HFFc6 (cell line): ENCODE measurements around the gene HTR1B. TPM values are rescaled to one million over a fixed set of nuclear protein-coding genes. Genes with fewer than 3 reads are reported as not detected.

Experiments used
- DNase-seq: peaks from one replicate; pipeline ENCODE4 v3.0.0-alpha.2; 2018
- H3K27ac Mint-ChIP-seq: 2 replicates; pipeline ENCODE4 v1.8.0; 2020; ENCODE audit warnings: mild to moderate bottlenecking, mixed read lengths
- H3K27me3 Mint-ChIP-seq: 2 replicates; pipeline ENCODE4 v1.8.0; 2021; ENCODE audit warnings: mild to moderate bottlenecking, moderate library complexity, mixed read lengths; ENCODE audit not compliant: insufficient read depth
- H3K36me3 Mint-ChIP-seq: 2 replicates; pipeline ENCODE4 v1.8.0; 2021; ENCODE audit warnings: low read depth, mixed read lengths
- H3K4me1 Mint-ChIP-seq: 2 replicates; pipeline ENCODE4 v1.8.0; 2020; ENCODE audit warnings: low read depth, mixed read lengths
- H3K4me3 Mint-ChIP-seq: 2 replicates; pipeline ENCODE4 v1.8.0; 2020; ENCODE audit warnings: mild to moderate bottlenecking, moderate library complexity, mixed read lengths
- H3K9me3 Mint-ChIP-seq: 2 replicates; pipeline ENCODE4 v1.8.0; 2020; ENCODE audit warnings: mild to moderate bottlenecking, mixed read lengths
- CTCF ChIP-seq: fragments of 200-600 bp; sonication (generic); IDR thresholded peaks from 2 replicates; pipeline ENCODE4 v1.5.0; 2021; ENCODE audit warnings: antibody characterized with exemption, mild to moderate bottlenecking
- total RNA-seq, 6 experiments: library from RNA; stranded (reverse); fragmentation: NEBNext Ultra II Directional; extraction: Animal tissue kit (Norgen Biotek cat#: 25700); gene quantifications; 2 replicates in 1 of 6; 3 replicates in 5 of 6; pipeline ENCODE4 v1.2.3, GENCODE V29; 2021

HTR1B gene
- total RNA-seq, 6 experiments from 2014 or later, result 0.14 to 0.87 (median 0.18) TPM

DNA sequence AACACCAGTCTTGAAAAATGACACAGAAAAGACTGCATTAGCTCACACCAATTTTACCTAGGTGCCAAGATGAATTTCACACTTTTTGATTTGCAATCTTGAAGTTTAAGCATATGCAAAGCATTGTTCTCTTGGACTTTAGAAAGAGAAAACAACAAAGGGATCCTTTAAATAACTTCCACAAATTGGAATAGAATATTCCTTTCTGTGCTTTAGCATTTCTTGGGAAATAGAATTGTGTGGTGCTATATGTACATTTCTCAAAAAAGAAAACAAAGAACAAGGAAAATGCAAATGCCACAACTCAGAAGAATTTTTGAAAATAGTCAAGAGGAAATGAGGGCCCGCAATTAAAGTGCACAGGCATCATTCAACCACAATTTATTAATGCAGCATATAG, 17.0 kb downstream of the HTR1B start:
- Mint-ChIP-seq H3K4me1 (peaks cover 23% of the 10 kb centered on the region), H3K27me3 (no peaks in the 10 kb centered on the region; the same call in 1 of the 2 replicates), H3K4me3 (no peak overlapping the region), H3K36me3 (no peaks in the 10 kb centered on the region), H3K9me3 (no peaks in the 10 kb centered on the region), H3K27ac (no peak overlapping the region)
- no peak for TF ChIP-seq CTCF
- no peak for DNase-seq

DNA sequence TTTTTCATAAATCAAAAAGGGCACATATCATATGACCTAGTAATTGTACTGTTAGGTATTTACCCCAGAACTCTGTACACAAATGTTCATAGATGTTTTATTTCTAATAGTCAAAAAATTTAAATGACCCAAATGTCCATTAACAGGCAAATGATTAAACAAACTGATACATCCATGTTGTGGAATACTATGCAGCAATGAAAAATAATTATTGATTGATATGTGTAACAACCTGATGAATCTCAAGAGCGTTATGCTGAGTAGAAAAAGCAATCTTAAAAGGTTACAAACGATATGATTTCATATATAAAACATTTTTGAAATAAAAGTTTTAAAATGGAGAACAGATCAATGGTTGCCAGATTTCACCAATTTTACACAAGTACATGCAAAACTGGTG, 18.1 kb downstream of the HTR1B start:
- no peak for DNase-seq
- H3K4me1 Mint-ChIP-seq, result peaks cover 33% of the 10 kb centered on the region
- H3K4me3 Mint-ChIP-seq, result no peak overlapping the region
- no peaks in the 10 kb centered on the region for H3K9me3 Mint-ChIP-seq
- TF ChIP-seq CTCF, result no peak
- H3K36me3 Mint-ChIP-seq, result no peaks in the 10 kb centered on the region
- H3K27ac Mint-ChIP-seq, result no peak overlapping the region
- H3K27me3 Mint-ChIP-seq, result no peaks in the 10 kb centered on the region; the same call in 1 of the 2 replicates

DNA sequence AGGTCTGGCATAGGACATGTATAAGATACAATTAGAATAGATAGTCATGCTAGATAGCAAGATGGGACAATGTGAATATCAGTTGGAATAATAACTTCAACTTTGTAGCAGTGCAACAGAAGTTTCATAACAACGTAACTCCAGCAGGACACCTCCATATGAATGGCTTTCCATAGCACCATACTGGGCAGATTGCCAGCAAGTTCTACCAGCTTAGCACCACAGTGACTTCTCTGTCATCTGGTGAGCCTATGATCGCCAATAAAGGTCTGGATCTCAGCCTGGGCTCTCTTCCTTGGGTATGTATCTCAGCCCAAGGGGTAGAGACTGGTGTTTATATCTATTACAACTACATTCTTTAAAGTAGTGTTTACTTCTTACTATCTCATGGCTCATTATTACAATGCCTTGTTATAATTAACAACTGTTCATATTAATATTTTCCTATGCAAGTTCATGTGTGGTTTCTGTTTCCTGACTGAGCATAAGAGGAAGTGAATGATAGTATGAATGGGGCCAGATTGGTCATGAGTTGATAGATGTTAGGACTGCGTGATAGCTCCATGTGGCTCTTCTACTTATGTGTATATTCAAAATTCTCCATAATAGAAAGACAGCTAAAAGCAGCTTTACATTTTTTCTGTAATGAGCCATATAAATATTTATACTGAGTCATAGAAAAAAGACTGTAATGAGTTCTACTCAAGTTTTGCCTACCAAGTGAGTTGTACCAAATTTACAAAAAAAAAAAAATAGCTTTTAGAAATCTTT, 22.9 kb downstream of the HTR1B start:
- no peak for DNase-seq
- TF ChIP-seq CTCF, result no peak
- Mint-ChIP-seq H3K27ac (no peak overlapping the region), H3K4me1 (peaks cover 13% of the 10 kb centered on the region), H3K4me3 (no peak overlapping the region), H3K36me3 (no peaks in the 10 kb centered on the region), H3K9me3 (no peaks in the 10 kb centered on the region), H3K27me3 (no peaks in the 10 kb centered on the region)

DNA sequence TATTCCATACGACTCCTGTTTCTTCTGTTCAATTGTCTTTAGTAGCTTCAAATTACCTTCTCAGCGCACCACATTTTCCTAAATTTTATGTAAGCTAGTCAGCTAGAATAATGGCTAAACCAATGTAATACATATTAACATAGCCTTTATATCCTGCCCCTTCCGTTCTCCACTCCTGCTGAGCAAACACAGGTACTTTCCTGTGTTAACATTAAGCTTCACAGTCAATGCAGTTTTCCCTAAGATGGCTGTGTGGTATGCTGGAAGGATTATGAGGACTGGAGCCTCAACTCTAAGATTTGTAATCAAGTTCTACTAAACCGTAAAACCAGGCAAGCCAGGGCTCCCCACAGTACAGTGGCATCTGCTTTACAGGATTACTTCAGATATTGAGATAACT, 29.4 kb downstream of the HTR1B start:
- Mint-ChIP-seq H3K27ac (no peak overlapping the region), H3K9me3 (no peaks in the 10 kb centered on the region), H3K4me1 (peaks cover 11% of the 10 kb centered on the region; the same call in 1 of the 2 replicates), H3K36me3 (no peaks in the 10 kb centered on the region), H3K27me3 (no peaks in the 10 kb centered on the region; the same call in 1 of the 2 replicates), H3K4me3 (no peak overlapping the region)
- no peak for DNase-seq
- no peak for TF ChIP-seq CTCF

DNA sequence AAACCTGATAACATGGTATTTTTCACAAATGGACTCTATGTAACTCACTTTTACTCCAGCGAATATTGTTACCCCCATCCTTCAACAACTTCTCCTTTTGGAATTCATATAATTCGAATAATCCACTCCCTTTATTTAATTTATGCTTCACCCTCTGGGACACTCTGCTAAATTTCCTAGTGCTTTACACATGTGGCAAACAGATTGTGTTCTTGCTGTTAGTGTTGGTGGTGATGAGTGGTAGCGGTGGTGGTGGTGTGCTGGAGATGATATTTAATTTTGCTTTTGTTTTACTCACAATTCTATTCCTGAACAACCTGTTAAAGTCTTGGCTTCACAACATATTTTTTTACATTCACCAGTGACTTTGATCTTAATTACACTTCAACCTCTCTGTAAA, 32.8 kb downstream of the HTR1B start:
- no peak for TF ChIP-seq CTCF
- Mint-ChIP-seq H3K27me3 (no peaks in the 10 kb centered on the region; the same call in 1 of the 2 replicates), H3K27ac (no peak overlapping the region), H3K9me3 (no peaks in the 10 kb centered on the region), H3K4me1 (peaks cover 17% of the 10 kb centered on the region; the same call in 1 of the 2 replicates), H3K4me3 (peak overlapping the region; percentile 56; the same call in 1 of the 2 replicates), H3K36me3 (no peaks in the 10 kb centered on the region)
- no peak for DNase-seq
